ENCODE data around the gene KYNU.

DNA sequence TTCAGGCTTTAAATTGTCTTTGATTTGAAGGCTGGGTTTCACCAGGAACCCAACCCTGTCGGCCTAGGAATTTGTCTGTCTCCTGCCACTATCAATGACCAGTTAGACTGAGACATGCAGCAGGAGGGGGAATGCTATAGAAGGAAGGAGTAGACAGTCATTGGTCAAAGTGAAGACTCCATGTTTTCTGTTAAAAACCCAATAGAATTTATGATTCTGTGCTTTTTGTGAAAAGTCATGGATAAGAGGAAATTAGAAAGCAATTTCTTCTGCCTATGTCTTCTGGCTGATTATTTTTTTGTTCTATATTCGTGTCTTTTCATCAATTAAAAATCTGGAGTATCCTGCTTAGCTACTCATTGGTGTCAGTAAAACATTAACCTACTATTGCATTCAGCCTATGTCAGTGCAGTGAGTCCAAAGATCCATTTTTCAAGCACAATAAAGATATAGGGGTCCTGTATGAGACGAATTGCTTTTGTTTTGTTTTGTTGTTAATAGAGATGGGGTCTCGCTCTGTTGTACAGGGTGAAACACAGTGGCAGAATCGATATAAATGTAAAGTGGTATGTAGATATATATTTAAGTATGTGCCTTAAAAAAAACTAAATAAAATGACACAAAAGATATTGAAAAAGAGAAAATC is 7.9 kb upstream of the KYNU start:
- TF ChIP-seq, protein P1, sequence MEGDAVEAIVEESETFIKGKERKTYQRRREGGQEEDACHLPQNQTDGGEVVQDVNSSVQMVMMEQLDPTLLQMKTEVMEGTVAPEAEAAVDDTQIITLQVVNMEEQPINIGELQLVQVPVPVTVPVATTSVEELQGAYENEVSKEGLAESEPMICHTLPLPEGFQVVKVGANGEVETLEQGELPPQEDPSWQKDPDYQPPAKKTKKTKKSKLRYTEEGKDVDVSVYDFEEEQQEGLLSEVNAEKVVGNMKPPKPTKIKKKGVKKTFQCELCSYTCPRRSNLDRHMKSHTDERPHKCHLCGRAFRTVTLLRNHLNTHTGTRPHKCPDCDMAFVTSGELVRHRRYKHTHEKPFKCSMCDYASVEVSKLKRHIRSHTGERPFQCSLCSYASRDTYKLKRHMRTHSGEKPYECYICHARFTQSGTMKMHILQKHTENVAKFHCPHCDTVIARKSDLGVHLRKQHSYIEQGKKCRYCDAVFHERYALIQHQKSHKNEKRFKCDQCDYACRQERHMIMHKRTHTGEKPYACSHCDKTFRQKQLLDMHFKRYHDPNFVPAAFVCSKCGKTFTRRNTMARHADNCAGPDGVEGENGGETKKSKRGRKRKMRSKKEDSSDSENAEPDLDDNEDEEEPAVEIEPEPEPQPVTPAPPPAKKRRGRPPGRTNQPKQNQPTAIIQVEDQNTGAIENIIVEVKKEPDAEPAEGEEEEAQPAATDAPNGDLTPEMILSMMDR (IDR thresholded peaks at IDR 0.05): no peak
- TF ChIP-seq EZH2phosphoT487 (IDR thresholded peaks at IDR 0.05): no peak

Measured in neural progenitor cell (in vitro differentiated cells).